SIG-M5 treated with dmso at 0.1 percent for 504 hours (cell line): Measurements from ENCODE around the gene SLC35F1.

ENCODE experiments used
- DNase-seq: peaks from one replicate; lab custom pipeline; 2025; ENCODE audit not compliant: unreplicated experiment; lab: John Stamatoyannopoulos, UW

SLC35F1 gene

DNA sequence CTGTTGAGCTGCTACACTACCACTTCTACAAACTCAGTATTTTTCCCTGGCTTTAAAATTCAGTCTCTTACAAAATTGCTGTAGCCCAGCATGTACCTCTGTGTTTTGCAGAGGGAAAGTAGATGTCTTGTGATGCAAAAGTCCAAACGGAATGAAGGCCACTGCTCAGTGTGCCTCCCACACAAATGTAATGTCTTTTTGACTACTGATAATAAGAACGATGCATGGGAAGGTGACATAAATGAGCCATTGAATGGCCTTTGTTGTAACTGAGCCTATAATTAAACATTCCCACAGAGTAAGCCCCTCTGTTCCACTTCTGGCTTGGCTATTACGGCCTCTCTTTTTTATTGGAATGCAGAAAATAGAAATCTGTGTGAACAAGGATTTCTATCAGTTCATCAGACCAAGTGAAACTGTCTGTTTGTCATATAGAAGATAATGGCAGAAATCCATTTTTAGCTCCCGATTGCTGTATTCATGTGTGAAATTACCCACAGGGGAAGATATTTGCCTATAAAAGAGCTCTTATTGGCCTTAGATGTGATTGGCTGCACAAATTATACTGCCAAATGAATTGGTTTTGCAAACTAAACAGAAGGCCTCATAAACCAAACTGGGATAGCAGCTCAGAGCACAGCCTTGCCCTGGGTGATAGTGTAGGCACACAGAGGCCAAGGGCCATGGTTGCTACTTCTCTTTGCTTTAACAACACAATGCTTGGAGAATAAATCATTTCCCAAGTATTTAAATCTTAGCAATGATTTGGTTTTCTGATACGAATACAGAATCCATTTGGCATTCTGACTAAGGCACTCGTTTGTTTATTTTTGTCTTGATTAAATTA lies 399.6 kb downstream of the SLC35F1 start:
- no peak for DNase-seq

DNA sequence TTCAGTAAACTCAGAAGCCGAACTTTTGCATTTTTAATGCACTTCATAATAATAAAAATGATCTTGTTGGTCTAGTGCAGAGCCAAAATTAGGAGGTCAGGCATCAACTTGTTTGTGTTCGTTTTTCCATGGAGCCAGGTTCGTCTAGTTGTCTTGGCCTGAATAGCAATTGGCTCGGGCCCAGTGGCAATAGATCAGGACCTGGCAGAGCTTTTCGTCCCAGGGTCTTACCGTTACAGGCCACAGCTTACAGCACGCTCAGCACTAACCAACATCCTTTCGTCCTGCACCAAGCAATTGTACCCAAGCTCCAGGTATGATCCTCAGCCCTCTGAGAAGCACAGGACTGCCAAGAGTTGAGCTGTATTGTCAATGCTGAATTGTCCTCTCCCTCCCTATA lies 400.5 kb downstream of the SLC35F1 start:
- no peak for DNase-seq

DNA sequence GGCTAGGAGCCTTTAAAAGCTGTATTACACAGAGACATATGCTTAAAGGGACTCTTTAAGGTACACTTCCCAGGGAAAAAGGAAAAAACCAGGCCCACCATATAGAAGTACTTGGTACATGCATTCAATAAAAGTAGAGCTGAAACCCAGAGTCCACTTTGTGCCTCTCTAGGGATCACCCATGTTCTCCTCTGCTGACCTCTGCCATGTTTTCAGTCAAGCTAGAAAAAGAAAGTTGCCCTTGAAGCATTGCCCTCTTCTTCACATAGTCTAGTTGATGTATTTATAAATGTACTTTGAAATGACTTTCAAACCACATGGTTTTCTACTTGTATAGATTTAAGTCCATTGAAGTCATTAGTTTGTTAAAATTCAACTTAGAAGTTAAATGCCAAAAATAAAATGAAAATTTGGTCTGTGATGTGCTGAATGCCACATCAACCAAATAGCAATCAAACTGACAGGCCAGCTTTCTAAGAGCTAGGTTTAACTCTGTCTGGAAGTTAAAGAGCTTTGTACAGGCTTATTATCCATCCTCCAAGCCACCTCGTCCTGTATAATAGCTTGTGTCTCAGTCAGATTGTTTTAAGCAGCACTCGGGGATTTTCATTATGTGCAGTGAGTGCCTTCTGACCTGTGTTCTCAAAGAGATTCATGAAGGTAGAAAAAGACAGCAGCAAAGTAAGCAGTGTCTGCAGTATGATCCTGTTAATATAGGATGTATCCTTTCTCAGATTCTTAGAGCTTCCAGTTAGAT lies 402.5 kb downstream of the SLC35F1 start:
- no peak for DNase-seq

DNA sequence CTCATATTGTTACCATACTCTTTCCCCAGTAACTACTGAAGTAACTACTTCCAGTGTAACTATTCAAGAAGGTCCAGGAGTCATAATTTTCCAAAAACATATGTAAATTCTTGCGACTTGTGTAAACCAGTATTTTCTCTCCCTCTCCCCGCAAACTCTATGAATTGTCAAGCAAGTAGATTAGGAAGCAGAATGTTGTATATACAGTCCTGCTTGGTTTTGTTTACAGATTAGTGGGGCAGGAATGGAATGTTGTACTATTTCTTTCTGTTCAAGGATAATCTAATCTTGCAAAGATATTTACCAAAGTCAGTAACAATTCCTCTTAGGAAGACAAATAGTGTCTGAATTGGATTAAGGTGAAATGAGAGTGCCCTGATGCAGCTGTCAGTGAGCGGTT lies 406.1 kb downstream of the SLC35F1 start:
- no peak for DNase-seq

DNA sequence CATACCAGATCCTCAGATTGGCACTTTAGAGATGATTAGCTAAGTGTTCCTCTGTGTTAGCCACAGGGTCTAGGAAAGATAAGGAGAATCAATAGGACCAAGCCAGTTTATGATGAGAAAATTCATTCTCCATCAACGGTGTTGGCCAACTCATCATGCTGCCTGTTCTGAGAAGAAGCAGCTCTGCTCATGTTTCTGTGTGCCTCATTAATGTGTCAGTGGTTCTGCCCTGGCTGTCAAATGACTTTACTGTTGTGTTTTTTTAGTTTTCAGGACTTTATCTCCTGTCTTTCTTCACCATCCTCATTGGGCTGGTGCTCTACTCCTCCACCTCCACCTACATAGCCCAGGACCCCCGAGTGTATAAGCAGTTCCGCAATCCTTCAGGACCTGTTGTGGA lies 406.7 kb downstream of the SLC35F1 start:
- no peak for DNase-seq

DNA sequence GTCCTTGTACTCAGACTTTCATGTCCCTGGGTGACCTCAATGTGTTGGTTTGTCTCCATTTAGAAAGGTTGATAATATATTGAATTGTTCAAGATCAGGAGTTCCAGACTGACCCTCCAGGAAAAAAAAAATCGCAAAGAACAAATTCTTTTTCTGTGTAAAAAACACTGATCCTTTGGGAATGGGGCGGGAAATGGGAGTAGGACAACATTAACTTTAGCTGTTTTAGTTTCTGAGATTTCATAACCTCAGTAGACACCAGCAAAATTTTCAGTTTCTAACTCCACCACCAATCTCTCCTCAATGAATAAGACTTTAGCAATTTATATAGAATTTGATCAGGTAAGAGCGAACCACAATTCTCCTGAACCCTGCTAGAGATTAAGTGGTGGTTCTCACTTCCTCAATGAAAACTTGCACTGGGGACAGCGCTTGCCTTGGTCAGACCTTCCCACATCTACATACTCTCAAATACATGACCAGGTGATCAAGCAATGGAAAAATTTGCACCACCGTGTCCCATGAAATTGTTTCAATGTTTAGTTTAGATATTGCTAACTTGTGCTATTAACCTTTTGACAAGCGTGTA lies 409.8 kb downstream of the SLC35F1 start:
- no peak for DNase-seq

DNA sequence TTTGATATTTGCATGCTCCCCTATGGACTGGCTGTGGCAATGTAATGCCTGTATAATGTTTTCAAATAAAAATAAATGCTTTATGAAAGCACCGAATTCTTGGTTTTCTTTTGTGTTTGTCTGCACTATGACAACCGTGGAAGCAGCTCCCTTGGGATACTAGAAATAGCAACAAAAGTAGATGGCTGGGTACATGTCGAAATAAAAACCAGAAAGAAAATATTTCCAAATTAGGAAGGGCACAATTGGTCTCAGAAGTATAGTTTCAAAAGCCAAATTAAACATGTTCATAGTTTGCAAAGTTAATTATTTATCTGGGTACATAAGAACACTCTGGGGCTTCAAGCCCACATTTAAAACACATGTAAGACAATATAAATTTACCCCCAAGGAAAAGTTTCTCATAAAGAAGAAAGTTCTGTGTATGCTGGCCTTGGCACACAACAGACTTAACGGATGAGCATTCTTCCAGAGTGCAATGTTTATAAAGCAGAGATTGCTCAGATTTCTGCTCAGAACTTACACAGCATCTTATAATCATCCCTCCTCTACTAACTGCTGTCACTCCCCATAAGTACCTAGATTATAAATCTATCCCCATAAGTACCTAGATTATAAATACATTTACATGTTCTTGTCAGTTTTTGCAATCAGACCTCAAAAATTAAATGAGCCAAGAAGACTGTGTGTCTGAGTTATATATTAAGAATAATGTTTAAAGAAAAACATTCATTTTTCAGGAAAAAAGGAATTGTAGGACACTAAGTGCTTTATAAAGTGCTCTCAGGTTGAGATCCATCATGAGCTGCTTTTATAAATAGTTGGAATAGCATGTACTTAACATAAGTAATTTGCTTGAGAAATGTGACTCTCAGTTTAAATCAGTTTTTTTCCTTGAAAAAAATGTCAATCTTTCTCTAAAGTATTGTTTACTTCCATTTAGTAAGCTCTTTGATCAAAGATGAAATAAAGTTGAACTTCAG lies 410.8 kb downstream of the SLC35F1 start:
- no peak for DNase-seq

DNA sequence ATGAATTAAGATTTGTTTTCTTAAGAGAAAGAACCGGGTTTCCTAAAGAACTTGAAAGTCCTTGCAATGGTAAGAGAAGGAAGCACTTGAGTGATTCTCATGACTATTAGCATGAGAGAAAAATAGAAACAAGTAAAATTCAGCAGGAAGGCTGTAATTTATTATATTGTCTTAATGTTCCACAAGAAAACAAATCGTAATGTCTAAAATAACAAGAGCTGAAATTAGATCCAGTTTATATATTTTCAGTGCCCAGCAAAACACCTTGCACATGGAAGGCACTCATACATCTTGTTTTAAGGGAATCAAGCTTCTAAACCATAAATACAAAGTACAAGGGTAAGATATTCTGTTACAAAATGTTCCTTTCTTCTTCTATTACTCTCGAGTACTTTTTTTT lies 411.6 kb downstream of the SLC35F1 start:
- DNase-seq, result no peak

DNA sequence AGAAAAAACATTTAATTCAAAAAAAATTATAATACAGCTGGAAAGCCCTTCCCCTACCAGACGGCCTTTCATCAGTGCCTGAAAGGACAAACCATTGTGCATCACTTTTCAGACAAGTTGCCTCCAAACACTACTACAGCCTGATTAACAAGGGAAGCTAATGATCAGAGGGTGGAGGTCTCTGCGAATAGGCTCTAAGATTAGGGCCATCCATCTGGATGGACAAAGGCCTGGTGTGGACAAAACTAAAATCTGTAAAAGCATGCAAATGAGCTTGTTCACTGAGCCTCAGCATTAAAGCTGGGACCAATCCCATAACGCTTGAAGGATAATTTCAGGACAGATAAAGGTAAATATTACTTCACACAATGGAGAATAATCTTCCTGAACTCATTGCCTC lies 412.4 kb downstream of the SLC35F1 start:
- DNase-seq, result no peak

DNA sequence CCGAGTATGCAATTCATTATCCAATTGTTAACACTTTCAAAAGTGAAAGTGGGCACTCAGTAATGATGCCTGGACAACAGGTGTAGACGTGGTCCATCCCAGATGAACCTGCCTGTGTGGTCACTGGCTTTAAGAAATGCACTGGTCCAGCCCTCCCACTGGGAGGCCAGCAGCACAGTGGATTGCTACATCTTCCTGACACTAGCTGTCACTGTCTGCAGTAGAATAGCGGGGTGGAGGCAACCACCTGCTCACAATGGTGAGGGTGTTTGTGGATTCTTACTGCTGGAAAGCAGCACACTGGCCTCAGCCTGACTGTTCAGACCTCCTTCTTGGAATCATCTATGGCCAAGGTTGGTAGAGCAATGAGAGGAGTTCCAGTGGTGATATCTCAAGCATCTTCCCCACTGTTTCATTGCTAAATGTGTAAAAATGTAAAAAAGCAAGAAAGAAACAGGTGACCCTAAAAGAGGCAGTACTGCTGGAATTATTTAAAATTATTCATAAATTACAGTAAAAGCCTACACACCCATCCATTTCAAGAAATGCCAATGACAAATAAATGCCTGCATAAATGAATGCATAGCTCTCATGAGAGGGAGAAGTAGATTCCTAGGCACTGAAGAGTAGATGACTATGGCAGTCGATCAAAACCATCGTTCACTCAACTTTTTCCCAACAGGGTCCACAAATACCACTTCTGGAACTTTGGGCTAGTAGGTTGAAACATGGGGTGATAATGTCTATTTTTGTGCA lies 413.0 kb downstream of the SLC35F1 start:
- no peak for DNase-seq

DNA sequence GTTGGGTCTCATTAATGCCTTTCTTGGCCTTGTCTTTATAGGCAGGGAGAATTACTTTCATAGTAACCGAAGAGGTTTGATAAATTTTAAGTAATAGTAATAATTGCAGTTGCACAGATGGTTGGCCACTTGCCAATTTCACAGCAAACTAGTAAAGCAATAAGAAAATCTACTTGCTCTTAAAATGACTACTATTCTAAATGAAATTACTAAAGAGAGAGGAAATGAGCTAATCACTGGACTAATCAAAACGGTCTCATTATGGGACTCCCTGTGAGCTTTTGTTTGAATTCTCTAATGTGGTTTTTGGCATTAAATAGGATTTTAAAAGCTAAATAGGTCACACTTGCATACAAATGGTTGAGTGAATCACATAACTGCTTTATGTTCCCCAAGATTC lies 413.6 kb downstream of the SLC35F1 start:
- no peak for DNase-seq

DNA sequence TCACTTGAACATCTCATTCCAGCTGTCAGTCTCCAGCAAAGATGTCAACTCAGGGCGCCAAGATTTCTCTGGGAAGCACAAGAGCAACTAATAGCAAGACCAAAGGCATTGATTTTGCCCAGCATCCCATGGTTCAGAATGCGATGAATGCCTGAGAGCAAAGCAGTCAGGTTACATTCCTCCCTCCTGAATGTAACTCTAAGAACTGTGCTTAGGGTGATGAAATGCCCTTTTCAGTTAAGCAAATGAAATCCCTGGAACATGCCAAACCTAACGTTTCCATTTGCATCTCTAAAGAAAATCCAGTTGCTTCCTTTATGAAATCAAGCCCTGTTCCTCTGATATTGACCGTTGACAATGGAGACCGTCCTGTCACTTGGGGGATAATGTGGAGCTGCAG lies 417.1 kb downstream of the SLC35F1 start:
- no peak for DNase-seq

DNA sequence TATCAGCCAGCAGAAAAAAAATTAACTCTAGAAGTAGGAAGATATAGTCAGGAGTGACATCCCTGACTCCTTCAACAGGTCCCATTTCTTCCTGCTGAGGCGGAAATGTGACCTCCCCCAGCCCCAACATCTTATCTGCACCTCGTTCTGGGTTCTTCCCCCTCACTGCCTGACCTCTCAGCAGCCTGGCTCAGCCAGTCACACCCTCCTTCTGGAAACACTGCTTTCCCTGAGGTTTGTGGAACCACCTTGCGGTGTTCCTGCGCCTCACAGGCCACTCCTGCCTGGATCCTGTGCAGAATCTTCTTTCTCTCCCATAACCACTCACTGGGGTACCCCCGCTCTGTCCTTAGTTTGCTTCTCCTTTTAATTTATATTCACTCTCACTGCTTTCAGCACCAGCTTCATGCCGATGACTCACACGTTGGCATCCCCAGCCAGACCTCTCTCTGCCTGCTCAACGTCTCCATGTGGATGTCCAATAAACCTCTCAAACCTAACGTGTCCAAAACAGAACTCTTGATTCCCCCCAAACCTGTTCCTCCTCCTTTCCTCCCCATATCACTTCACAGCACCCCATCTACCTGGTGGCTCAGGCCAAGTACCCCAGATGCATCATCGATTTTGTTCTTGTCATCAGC lies 418.3 kb downstream of the SLC35F1 start:
- no peak for DNase-seq

DNA sequence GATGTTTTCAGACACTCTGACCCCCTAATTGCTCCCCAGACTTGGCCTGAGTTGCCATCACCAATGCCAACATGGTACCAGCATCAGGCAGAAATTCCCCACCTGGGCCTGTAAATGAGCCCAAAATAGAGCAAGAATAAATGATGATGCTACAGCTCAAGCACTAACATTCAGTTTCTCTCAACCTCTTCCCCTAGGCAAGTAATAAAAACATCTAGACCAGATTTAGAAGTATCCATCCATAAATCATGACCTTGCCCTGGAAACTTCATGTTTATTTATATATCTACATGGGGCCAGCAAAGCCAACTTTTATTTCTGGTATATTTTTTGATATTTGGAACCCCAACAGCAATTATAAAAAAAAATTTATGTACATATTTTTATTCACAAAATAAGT lies 419.6 kb downstream of the SLC35F1 start:
- DNase-seq, result no peak

DNA sequence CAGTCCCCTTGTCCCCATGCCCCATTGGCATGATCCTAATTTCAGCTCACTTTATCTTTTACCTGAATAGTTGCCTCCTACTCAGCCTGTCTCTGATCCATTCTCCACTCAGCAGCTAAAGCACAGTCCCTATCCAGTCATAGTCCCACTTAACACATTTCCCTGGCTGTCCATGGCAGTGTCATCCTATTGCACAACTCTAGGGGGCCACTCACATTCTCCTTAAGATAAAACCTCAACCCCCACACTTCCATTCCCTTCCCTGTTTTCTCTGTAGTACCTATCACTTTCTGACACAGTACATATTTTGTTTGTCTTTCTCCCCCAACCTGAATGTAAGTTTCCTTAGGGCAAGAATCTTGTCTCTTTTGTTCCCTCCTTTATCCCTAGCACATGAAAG lies 420.2 kb downstream of the SLC35F1 start:
- DNase-seq, result no peak

DNA sequence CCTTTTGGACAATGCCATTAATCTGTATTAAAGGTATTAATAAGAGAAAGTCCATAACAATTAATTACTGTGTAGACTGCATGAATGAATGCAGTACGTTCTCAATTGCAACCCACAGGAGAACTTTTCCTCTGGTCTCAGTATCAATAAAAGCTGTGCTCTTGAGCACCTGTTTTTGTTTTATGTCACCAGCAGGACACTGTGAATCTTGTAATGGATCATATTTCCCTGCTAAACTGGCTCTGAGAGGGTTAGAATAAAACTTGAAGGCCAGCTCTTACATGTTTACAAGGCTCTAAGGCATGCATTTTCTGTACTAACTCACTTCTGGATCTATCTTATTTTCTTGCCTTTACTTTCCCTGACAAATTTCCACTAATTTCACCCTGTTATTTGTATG lies 426.7 kb downstream of the SLC35F1 start:
- DNase-seq, result no peak

DNA sequence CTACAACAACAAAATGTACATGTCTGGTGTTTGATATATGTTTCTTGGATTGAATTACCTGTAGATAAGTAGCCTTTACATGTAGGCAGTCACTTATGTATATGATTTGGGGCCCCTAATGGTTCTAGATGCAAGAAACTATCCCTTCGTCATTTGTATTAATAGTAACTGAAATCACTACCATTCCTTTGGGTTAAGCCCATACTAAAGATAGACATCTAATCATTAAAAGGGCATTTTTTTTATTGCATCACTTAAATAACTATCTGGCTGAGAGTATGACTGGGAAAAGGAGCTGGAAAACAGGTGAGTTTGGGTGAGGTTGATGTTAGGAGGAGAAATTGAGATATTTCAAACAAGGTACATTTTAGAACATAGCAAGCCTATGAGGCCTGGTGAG lies 427.6 kb downstream of the SLC35F1 start:
- no peak for DNase-seq

DNA sequence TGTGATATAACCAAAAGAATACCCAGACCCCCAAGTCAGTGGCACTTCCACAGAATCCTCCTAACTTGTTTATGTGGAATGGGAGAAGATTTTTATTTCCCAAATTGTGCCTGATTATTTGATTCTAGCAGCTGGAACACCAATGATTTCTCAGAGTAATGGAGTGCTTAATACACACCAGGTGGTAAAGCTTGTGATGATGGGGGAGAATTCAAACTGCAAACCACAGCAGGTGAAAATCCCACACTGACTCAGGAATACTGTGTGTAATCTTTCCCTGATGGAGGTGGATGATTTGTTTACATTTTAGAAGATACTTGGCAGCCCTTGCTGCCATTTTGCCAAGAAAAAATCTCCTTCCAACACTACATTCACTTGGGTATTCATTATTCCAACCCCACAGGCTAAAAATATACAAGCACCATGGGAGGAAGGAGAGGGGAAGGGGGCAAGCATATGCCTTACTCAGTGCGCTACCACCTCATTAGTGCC lies 428.3 kb downstream of the SLC35F1 start:
- DNase-seq, result no peak

DNA sequence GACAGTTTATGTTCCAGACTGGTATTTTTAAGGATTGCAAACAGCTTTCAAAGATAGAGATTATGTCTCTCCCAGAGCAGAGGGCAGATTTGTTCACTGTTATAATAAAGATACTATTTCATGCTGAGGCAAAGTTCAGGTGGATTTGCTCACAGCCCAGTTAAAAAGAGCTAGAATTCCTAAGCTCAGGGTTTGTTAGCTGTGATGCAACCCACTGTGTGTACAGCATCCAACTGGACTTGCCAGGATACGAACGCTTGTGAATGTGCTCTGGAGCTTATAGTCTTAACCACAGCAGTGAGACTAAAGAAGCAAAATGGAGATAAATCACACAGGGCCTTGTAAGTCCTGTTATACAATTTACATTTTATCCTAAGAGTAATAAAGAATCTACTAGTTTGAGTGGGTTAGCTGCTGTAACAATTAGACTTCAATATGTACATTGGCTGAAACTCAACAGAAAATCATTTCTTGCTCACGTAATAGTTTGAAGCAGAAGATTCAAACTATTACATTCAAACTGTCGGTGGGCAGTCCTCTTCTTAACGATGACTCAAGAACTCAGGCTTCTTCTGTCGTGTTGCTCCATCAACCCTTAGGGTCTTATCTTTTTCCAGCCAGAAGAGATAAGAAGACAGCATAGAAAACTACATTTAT lies 437.1 kb downstream of the SLC35F1 start:
- DNase-seq, result no peak
